Activated T-helper 17 cell treated with anti-CD3 and anti-CD28 coated beads, Interleukin-2, amount 50 U/mL, for 72 hours (primary cell): Measurements from ENCODE around the gene DAB2. TPM values are rescaled to one million over a fixed set of nuclear protein-coding genes. Genes with fewer than 3 reads are reported as not detected.

Experiments
- ATAC-seq: fragments of 150-1000 bp; cut with Tn5 transposase; replicated peaks from 2 replicates; pipeline ENCODE4 v1.10.0; 2021; ENCODE audit warnings: mild to moderate bottlenecking, moderate library complexity
- H3K27ac Mint-ChIP-seq: one replicate; pipeline ENCODE4 v1.8.0; 2022; ENCODE audit warnings: mixed read lengths
- H3K27me3 Mint-ChIP-seq: one replicate; pipeline ENCODE4 v1.8.0; 2022; ENCODE audit warnings: mixed read lengths
- H3K36me3 Mint-ChIP-seq: one replicate; pipeline ENCODE4 v1.8.0; 2022; ENCODE audit warnings: low read depth, mild to moderate bottlenecking, mixed read lengths
- H3K4me1 Mint-ChIP-seq: one replicate; pipeline ENCODE4 v1.8.0; 2022; ENCODE audit warnings: mixed read lengths
- H3K4me3 Mint-ChIP-seq: one replicate; pipeline ENCODE4 v1.8.0; 2022; ENCODE audit warnings: mild to moderate bottlenecking, mixed read lengths
- H3K9me3 Mint-ChIP-seq: one replicate; pipeline ENCODE4 v1.8.0; 2022; ENCODE audit warnings: mixed read lengths
- total RNA-seq, 2 donors: library from RNA; stranded (reverse); gene quantifications; one replicate each; pipeline ENCODE4 v1.2.3, GENCODE V29; 2022

The DAB2 gene
- total RNA-seq, 2 donors from 2014 or later: 0.05 TPM; not detected in 1

DNA sequence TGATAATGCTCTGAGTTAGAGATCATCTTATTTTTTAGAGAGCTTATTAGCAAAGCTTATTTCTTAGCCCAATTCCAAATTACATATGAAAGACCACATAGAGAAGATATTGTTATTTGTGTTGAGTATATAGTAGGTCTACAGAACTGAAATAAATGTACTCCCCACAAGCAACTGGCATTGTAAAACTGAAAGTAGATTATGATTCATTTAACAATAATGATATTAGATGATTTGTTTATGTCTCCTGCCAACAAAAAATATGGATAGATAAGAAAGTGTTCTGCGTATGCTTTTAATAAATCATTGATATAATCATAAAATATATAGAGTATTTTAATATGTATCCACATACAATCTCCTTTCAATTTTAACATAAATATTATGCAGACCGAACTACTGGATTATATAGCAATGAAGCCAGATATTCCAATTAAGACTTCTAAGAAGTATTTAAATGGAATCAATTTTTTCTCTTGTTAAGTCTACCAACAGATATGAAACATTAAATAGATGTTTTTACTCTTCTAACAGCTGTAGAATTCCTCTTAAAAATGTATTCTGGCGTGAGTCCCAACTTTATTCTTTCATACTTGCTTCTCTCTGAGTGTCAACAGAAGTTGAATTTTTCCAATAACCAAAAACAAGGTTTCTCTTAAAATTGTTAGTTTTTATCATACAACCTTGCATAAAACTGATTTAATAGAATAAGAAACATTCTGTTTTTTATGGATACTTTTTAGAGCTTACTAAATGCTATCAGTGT lies 15.6 kb upstream of the DAB2 start:
- Mint-ChIP-seq H3K4me3 (no peak overlapping the region), H3K4me1 (no peaks in the 10 kb centered on the region), H3K9me3 (no peaks in the 10 kb centered on the region), H3K36me3 (no peaks in the 10 kb centered on the region), H3K27ac (no peak overlapping the region), H3K27me3 (peaks cover 9% of the 10 kb centered on the region)
- no peak for ATAC-seq

DNA sequence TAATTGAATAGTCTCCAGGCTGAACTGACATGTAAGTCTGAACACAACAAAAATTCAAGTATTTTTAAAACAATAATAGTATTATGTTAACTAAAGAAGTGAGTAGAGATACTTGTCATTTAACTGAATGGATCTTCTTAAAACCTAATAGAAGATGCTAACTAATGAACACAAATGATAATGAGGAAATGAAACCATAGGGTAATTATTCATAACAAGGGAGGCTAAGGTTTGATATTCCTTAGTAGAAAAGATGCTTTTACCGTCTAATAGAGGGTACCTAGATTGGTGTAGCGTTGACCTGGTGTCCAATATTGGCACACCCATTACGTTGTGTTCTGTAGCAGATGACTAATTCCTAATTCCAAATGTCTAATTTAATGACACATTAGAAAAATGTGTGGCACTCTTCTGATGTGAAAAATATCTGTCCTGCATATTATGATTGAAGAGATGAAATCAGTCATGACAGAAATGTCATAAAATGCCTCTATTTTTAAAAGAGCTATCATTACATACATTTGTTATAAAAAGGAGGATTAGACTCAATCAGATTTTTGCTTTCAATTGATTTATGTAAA lies 14.9 kb upstream of the DAB2 start:
- Mint-ChIP-seq H3K4me3 (no peak overlapping the region), H3K9me3 (no peaks in the 10 kb centered on the region), H3K36me3 (no peaks in the 10 kb centered on the region), H3K27me3 (peaks cover 9% of the 10 kb centered on the region), H3K27ac (no peak overlapping the region), H3K4me1 (no peaks in the 10 kb centered on the region)
- no peak for ATAC-seq

DNA sequence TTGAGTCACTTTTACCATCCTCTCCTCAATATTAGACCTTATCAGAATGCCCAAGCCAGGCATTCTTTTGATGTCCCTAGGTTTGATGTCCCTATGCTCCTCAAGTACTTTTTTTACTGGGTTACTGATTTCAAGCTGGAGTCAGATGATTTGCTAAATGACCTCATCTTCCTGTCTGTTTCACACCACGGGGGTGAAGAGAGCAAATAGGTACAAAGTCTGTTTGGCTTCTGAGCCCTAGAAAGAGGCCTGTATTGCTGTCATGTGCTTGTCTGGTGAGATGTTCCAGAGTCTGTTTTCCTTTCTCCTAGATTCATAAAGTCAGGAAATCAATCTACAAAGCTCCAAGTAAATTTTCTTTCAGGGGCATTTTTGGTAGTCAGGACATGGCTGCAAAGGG lies 12.7 kb upstream of the DAB2 start:
- H3K27me3 Mint-ChIP-seq: peaks cover 12% of the 10 kb centered on the region
- no peak overlapping the region for H3K27ac Mint-ChIP-seq
- no peak overlapping the region for H3K4me3 Mint-ChIP-seq
- no peak for ATAC-seq
- H3K4me1 Mint-ChIP-seq: no peaks in the 10 kb centered on the region
- H3K9me3 Mint-ChIP-seq: no peaks in the 10 kb centered on the region
- H3K36me3 Mint-ChIP-seq: no peaks in the 10 kb centered on the region

DNA sequence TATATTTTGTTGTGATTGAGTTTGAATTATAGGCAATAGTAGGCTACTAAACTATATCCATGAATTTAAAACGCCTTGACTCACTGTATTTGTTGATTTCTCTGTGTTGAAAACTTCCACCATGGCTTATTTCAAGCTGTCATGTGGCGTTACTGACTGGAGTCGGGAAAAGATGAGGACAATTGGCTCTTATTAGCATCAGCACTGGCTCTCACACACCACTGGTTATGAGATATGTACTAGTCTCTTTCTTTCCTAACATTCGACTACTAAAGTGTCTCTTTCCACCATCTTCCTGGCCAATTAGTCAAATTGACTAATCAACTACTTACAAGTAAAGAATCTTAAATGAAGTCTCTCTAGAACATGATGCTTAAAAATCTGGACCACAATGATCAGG lies 9.1 kb upstream of the DAB2 start:
- Mint-ChIP-seq H3K27ac (no peak overlapping the region), H3K36me3 (no peaks in the 10 kb centered on the region), H3K4me3 (no peak overlapping the region), H3K9me3 (no peaks in the 10 kb centered on the region), H3K4me1 (no peaks in the 10 kb centered on the region), H3K27me3 (peaks cover 17% of the 10 kb centered on the region)
- ATAC-seq: no peak

DNA sequence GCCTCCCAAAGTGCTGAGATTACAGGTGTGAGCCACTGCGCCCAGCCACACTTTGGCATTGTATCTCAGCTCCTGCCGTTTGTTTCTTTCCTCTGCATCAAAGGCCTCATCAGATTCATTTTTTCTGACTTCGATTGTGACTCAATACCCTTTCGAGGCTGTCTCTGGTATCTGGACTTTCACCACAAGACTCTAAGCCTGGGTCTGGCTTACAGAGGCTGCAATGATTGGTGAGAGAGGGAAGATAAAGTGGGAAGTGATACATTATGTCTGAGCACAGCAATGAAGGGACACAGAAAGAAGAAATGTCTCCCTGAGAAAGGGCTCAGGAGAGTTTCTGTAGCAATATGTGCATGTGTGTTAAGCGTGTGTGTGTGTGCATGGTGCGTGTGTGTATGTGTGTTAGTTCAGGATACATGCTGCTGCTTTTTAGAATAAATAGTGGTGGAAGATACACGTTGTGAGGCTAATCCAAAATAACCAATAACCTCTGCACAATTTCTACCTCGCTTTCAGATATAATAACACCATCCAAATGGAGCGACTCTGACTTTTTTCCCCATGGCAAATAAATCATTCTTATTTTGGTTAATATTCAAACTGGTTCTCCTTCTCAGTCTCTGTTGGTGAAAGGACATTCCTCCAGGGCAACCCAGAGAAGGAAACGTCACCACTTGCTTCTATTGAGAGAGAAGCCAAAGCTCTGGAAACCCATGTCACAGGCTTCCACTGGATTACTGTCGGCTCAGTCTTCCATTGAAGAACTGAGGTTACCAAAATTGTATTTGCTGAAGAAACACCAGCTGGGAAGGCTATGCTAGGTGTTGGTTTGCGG lies 8.1 kb upstream of the DAB2 start:
- Mint-ChIP-seq H3K27ac (no peak overlapping the region), H3K36me3 (no peaks in the 10 kb centered on the region), H3K4me3 (no peak overlapping the region), H3K4me1 (no peaks in the 10 kb centered on the region), H3K27me3 (peaks cover 20% of the 10 kb centered on the region), H3K9me3 (no peaks in the 10 kb centered on the region)
- ATAC-seq: no peak

DNA sequence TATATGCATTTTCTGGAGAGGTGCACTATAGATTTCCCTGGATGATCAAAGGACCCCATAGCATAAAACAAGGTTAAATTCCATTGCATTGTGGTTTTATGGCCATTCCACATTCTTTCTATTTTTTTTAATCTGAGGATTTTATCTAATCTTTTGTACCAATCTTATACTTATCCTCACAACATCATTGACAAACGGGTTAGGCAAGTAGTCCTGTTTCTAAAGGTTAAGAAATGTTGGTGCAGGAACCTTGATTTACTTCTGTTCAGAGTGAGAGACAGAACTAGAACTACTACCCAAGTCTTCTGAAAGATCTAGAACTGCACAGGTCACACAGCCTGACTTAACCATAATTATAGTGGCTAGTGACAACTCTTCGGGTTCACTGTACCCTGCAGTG lies 5.7 kb upstream of the DAB2 start:
- no peaks in the 10 kb centered on the region for H3K36me3 Mint-ChIP-seq
- H3K27ac Mint-ChIP-seq: no peak overlapping the region
- H3K9me3 Mint-ChIP-seq: no peaks in the 10 kb centered on the region
- peaks cover 33% of the 10 kb centered on the region for H3K27me3 Mint-ChIP-seq
- H3K4me3 Mint-ChIP-seq: no peak overlapping the region
- no peaks in the 10 kb centered on the region for H3K4me1 Mint-ChIP-seq
- no peak for ATAC-seq

DNA sequence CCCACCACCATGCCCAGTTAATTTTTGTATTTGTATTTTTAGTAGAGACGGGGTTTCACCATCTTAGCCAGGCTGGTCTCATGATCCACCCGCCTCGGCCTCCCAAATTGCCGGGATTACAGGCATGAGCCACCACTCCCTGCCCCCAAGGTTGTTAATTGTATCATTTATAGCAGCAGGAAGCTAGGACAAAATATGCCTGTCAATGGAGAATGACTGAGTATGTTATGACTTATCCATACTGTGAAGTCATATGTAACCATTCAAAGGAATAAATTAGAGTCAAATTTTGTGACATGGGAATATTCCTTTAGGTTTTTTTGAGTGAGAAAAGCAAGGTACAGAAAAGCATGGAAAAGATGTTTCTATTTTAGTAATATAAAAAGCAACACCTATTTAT lies 3.9 kb upstream of the DAB2 start:
- H3K9me3 Mint-ChIP-seq: no peaks in the 10 kb centered on the region
- no peak for ATAC-seq
- no peaks in the 10 kb centered on the region for H3K36me3 Mint-ChIP-seq
- peaks cover 38% of the 10 kb centered on the region for H3K27me3 Mint-ChIP-seq
- no peak overlapping the region for H3K27ac Mint-ChIP-seq
- no peaks in the 10 kb centered on the region for H3K4me1 Mint-ChIP-seq
- no peak overlapping the region for H3K4me3 Mint-ChIP-seq

DNA sequence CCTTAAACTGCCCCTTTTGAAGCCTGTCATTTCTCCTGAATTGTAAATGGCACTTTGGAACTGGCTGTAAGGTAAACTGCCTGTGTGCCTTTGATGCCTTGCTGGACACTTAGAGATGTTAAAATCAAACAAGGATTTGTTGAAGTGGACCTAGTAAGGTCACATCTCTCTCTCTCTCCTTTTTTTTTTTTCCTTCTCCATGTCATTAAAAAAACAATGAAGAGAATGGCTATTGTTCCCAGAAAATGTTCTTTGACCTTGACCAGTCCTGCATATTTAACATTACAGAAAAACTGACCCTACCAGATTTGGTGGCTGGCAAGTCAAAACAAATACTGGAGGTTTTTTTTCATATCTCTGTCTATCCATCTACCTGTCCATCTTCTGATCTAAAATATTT lies 2.9 kb upstream of the DAB2 start:
- Mint-ChIP-seq H3K36me3 (no peaks in the 10 kb centered on the region), H3K27me3 (peaks cover 38% of the 10 kb centered on the region), H3K9me3 (no peaks in the 10 kb centered on the region), H3K27ac (no peak overlapping the region), H3K4me1 (no peaks in the 10 kb centered on the region), H3K4me3 (no peak overlapping the region)
- ATAC-seq: no peak

DNA sequence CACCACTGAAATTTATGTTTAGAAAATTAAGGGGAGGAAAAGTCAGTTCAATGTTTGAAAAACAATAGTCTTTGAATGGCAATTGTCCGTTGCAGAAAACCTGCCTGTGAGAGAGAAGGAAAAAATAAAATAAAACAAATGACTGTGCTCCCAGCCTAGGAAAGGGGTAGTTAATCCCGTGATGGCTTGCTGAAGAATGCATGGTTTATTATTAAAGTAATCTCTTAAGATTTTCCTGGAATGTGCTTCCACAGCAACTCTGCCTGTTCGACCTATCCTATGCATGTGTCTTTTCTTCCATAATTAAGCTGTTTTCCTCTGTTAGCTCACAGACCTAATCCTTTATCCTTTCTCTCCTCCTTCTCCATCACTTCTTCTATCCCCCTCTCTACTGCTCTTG lies 2.4 kb upstream of the DAB2 start:
- Mint-ChIP-seq H3K36me3 (no peaks in the 10 kb centered on the region), H3K9me3 (no peaks in the 10 kb centered on the region), H3K27ac (no peak overlapping the region), H3K4me1 (no peaks in the 10 kb centered on the region), H3K4me3 (no peak overlapping the region), H3K27me3 (peaks cover 37% of the 10 kb centered on the region)
- no peak for ATAC-seq

DNA sequence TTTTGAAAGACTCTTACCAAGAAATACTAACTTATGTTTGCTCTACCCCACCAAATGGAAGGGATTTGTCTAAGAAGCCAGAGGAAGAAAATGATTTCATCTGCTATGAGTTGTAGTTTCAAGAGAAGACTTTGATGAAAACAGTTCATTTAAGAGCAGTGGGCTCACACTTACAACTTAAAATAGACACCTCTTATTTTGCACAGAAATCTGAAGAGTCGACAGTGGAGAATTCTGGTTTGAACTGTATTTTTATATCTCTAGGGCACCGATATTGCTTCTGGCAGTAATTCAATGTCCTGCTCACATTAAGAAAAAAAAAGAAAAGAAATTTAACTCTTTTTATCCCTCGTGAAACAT lies 1.9 kb upstream of the DAB2 start:
- ATAC-seq: no peak
- Mint-ChIP-seq H3K4me3 (no peak overlapping the region), H3K27ac (no peak overlapping the region), H3K27me3 (peaks cover 37% of the 10 kb centered on the region), H3K4me1 (no peaks in the 10 kb centered on the region), H3K9me3 (no peaks in the 10 kb centered on the region), H3K36me3 (no peaks in the 10 kb centered on the region)

DNA sequence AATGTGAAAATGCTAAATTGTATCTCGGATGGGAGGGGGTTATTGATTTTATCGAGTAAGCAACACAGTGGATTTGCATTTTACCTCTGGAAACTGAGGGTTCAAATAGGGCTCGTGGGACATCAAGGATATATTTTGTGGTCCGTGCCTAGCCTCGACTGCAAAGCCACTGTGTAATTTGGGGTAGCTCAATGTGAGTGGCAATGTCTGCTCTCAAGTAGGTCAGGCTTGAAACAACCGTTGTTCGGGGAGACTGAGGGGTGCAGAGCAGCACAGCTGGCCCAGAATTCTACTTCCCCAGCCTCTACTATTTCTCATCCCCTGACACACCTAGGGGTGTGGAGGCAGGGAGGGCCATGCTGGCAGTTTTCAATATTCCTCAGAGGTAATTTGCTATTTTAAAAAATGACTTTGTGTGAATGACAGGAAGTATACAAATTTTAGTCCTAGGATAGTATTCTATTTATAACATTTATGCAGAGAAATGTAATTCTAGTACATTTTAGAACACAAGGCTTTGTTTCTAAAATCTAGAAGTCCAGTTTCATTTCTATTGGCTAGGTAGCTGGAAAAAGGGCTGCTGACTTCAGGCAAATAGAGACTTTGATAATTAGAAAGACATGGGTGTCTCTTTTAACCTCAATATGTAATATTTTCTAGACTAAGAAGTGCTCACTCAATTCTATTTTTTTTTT lies 1.4 kb upstream of the DAB2 start:
- H3K4me3 Mint-ChIP-seq: no peak overlapping the region
- no peaks in the 10 kb centered on the region for H3K36me3 Mint-ChIP-seq
- no peak overlapping the region for H3K27ac Mint-ChIP-seq
- ATAC-seq: no peak
- no peaks in the 10 kb centered on the region for H3K9me3 Mint-ChIP-seq
- peaks cover 37% of the 10 kb centered on the region for H3K27me3 Mint-ChIP-seq
- H3K4me1 Mint-ChIP-seq: no peaks in the 10 kb centered on the region

DNA sequence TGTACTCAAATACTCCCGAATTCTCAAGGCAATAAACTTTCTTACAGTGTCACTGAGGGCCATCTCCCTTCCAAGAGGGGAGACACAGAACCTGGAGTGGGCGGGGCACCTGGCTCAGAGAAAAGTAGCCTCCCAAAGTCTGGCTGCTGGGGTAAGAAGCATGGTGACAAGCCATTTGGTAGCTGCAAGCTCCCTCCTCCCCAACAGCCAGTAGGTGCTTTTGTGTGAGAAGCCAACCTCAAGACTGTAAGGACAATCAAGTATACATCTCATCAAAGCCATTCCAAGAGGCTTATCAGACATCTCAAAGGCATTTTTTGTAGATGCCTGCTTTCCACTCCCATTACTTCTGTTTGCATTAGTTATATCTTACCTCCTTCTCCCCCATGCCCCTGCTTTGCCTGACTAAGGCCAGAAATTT lies 1.4 kb downstream of the DAB2 start:
- ATAC-seq: no peak
- H3K9me3 Mint-ChIP-seq: no peaks in the 10 kb centered on the region

DNA sequence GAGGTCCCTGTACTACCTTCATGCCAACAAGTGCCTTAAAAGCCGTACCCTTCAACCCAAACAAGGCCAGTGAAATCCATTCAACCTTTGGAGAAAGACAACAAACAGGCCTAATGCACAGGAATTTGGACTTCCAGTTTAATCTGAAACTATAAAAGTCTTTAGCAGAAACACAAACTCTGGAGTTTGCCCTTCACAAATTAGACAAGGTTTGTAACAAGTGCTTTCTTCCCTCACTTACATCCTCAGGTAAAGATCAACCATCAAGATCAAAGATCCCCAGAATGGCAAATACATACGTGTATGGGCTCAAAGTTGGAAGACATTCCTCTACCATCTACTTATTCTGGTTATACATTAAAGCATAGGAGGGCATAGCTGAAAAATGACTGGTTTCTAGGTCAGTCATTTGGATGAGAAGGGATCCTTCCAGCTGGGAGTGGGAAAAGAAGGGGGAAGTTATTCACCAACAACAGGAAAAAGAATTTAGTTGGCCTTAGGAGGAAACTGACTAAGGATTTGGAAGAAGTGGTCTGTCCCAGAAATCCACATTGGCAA lies 2.0 kb downstream of the DAB2 start:
- H3K27me3 Mint-ChIP-seq: peaks cover 27% of the 10 kb centered on the region
- no peak overlapping the region for H3K27ac Mint-ChIP-seq
- H3K36me3 Mint-ChIP-seq: no peaks in the 10 kb centered on the region
- no peak overlapping the region for H3K4me3 Mint-ChIP-seq
- H3K9me3 Mint-ChIP-seq: no peaks in the 10 kb centered on the region
- H3K4me1 Mint-ChIP-seq: no peaks in the 10 kb centered on the region
- ATAC-seq: no peak

More for the DNA sequence above, 1.4 kb downstream of the DAB2 start:
- H3K27me3 Mint-ChIP-seq: peaks cover 27% of the 10 kb centered on the region
- H3K4me1 Mint-ChIP-seq: no peaks in the 10 kb centered on the region
- H3K27ac Mint-ChIP-seq: no peak overlapping the region
- H3K36me3 Mint-ChIP-seq: no peaks in the 10 kb centered on the region
- no peak overlapping the region for H3K4me3 Mint-ChIP-seq

DNA sequence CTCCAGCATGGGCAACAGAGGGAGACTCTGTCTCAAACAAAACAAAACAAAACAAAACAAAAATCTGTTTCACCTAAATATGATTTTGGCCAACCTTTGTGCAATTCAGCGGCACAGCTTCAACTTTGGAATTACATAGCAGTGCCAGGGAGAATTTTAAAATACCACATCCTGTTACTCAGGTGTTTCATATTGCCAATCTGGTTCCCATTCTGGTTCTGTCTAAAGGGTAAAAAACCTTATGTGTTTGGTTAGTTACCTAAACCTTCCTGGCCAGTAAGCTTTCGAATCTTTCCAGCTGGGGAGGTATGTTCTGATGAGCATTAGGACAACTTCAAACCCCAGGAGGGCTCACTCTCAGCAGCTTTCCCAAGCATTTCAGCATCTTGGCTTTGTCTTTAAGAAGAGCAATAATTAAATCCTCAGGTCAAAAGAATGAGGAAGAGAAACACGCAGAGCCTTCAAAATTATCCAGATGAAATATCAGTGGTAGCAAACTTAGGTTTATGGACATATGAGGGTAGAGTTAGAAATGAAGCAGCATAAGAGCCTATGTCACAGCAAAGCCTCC lies 2.7 kb downstream of the DAB2 start:
- Mint-ChIP-seq H3K4me3 (no peak overlapping the region), H3K36me3 (no peaks in the 10 kb centered on the region), H3K27me3 (peaks cover 27% of the 10 kb centered on the region), H3K4me1 (no peaks in the 10 kb centered on the region), H3K9me3 (no peaks in the 10 kb centered on the region), H3K27ac (no peak overlapping the region)
- no peak for ATAC-seq
